IPS DF 6.9 (cell line): ENCODE data around the gene CHD6.
A peak's percentile ranks its signal among the peaks of the same experiment; 100 is the strongest.

Experiments
- DNase-seq: peaks from one replicate; pipeline ENCODE4 v3.0.0-alpha.2; 2013; ENCODE audit warnings: low read depth, low spot score
- H3K27ac ChIP-seq: one replicate; pipeline ENCODE4 v1.5.1; 2013; ENCODE audit warnings: low read length, control low read depth
- H3K27me3 ChIP-seq: 2 replicates; pipeline ENCODE4 v1.6.1; 2013; ENCODE audit warnings: mild to moderate bottlenecking, low read length; ENCODE audit not compliant: control insufficient read depth, insufficient read depth
- H3K36me3 ChIP-seq: 2 replicates; pipeline ENCODE4 v1.6.1; 2013; ENCODE audit warnings: low read length; ENCODE audit not compliant: control insufficient read depth, insufficient read depth
- H3K4me1 ChIP-seq: 2 replicates; pipeline ENCODE4 v1.6.1; 2013; ENCODE audit warnings: low read length; ENCODE audit not compliant: control insufficient read depth, insufficient read depth
- H3K4me3 ChIP-seq: 2 replicates; pipeline ENCODE4 v1.5.1; 2013; ENCODE audit warnings: mild to moderate bottlenecking, low read length
- H3K9me3 ChIP-seq: 2 replicates; pipeline ENCODE4 v1.6.1; 2013; ENCODE audit warnings: low read length, inconsistent platforms; ENCODE audit not compliant: control insufficient read depth, insufficient read depth
- WGBS: extraction: QIAGEN DNeasy Blood & Tissue Kit; methylation state at CpG from one replicate; pipeline ENCODE4 v1.1.7; 2013; ENCODE audit warnings: mixed read lengths, missing lambda C conversion rate; ENCODE audit not compliant: insufficient read length, insufficient coverage; 5-methylcytosine and 5-hydroxymethylcytosine counted together

CHD6 gene

GRCh38 chr20:41371371-41371770 lies 246.8 kb downstream of the CHD6 start:
- no CpG with 5 or more reads among the region's 4 CpGs for WGBS
- no peak overlapping the region for H3K27ac ChIP-seq
- H3K4me3 ChIP-seq = no peak overlapping the region
- no peak for DNase-seq
- no peaks in the 10 kb centered on the region; the same call in none of the 2 replicates for H3K4me1 ChIP-seq
- peaks cover 3% of the 10 kb centered on the region for H3K9me3 ChIP-seq
- H3K36me3 ChIP-seq = no peaks in the 10 kb centered on the region
- peaks cover 17% of the 10 kb centered on the region for H3K27me3 ChIP-seq

GRCh38 chr20:41370176-41370575 lies 248.0 kb downstream of the CHD6 start:
- Histone ChIP-seq H3K4me3 (no peak overlapping the region), H3K4me1 (no peaks in the 10 kb centered on the region; the same call in 1 of the 2 replicates), H3K36me3 (no peaks in the 10 kb centered on the region), H3K27me3 (peaks cover 24% of the 10 kb centered on the region), H3K9me3 (peaks cover 3% of the 10 kb centered on the region), H3K27ac (no peak overlapping the region)
- no CpG with 5 or more reads among the region's 5 CpGs for WGBS
- DNase-seq = no peak

DNA sequence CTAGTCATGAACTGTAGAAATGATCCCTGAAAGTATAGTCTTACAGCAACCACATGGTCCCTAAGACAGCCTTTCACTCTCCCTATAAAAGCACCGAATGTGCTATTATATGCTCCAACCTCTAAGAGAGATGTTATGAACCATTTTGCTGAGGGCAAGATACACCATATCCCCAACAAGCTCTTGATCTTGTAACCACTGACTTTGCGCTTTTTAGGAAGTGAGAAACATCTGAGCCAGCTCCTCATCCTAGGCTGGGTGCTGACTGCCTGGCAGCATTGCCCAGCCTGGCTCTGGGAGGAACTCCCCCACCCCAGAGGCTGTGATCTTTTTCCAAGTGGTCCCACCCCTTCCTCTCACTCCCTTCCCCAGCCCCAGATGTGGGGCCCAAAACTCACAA lies 248.5 kb downstream of the CHD6 start:
- H3K9me3 ChIP-seq = peaks cover 3% of the 10 kb centered on the region
- WGBS = no CpG with 5 or more reads among the region's 2 CpGs
- H3K36me3 ChIP-seq = no peaks in the 10 kb centered on the region
- no peaks in the 10 kb centered on the region; the same call in 1 of the 2 replicates for H3K4me1 ChIP-seq
- DNase-seq = no peak
- peaks cover 27% of the 10 kb centered on the region for H3K27me3 ChIP-seq
- no peak overlapping the region for H3K27ac ChIP-seq
- no peak overlapping the region for H3K4me3 ChIP-seq

DNA sequence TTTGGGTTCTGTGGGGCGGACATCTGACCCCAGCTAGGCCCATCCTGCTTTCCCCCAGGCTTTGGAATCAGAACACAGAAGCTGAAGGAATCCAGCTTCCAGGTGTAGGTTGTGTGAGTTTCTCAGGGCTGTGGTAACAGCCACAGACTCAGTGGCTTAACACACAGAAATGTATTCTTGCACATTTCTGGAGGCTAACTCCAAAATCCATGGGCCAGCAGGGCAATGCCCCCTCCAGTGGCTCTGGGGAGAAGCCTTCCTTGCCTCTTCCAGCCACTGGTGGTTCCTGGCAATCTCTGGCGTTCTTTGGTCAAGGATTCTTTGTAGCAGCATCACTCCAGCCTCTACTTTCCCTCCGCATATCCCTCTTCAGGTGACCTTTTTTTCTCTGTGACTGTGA lies 250.2 kb downstream of the CHD6 start:
- WGBS = no CpG with 5 or more reads among the region's 3 CpGs
- peaks cover 3% of the 10 kb centered on the region for H3K9me3 ChIP-seq
- no peaks in the 10 kb centered on the region; the same call in 1 of the 2 replicates for H3K4me1 ChIP-seq
- H3K27ac ChIP-seq = no peak overlapping the region
- DNase-seq = no peak
- no peaks in the 10 kb centered on the region for H3K36me3 ChIP-seq
- H3K27me3 ChIP-seq = peaks cover 27% of the 10 kb centered on the region
- H3K4me3 ChIP-seq = no peak overlapping the region

GRCh38 chr20:41367393-41367695 lies 250.8 kb downstream of the CHD6 start:
- Histone ChIP-seq H3K4me3 (no peak overlapping the region; the same call in 1 of the 2 replicates), H3K36me3 (no peaks in the 10 kb centered on the region), H3K27ac (no peak overlapping the region), H3K9me3 (peaks cover 3% of the 10 kb centered on the region), H3K27me3 (peaks cover 27% of the 10 kb centered on the region), H3K4me1 (no peaks in the 10 kb centered on the region; the same call in 1 of the 2 replicates)
- no CpG with 5 or more reads among the region's 13 CpGs for WGBS
- DNase-seq = no peak

- Histone ChIP-seq H3K36me3 (no peaks in the 10 kb centered on the region), H3K27me3 (peaks cover 27% of the 10 kb centered on the region), H3K4me3 (peak within 1 kb of the TSS; percentile 39; the same call in 1 of the 2 replicates), H3K9me3 (peaks cover 3% of the 10 kb centered on the region), H3K27ac (no peak within 1 kb of the TSS), H3K4me1 (no peaks in the 10 kb centered on the region; the same call in 1 of the 2 replicates)
- DNase-seq = no peak
- WGBS = no CpG with 5 or more reads among the region's 93 CpGs
These were observed 251.4 kb downstream of the CHD6 start, which contains the start of gene EMILIN3 for GRCh38 chr20:41366546-41367392. TSS of gene EMILIN3 (minus strand) at chr20:41366818. CDS start at chr20:41366634, 184 bp downstream.

DNA sequence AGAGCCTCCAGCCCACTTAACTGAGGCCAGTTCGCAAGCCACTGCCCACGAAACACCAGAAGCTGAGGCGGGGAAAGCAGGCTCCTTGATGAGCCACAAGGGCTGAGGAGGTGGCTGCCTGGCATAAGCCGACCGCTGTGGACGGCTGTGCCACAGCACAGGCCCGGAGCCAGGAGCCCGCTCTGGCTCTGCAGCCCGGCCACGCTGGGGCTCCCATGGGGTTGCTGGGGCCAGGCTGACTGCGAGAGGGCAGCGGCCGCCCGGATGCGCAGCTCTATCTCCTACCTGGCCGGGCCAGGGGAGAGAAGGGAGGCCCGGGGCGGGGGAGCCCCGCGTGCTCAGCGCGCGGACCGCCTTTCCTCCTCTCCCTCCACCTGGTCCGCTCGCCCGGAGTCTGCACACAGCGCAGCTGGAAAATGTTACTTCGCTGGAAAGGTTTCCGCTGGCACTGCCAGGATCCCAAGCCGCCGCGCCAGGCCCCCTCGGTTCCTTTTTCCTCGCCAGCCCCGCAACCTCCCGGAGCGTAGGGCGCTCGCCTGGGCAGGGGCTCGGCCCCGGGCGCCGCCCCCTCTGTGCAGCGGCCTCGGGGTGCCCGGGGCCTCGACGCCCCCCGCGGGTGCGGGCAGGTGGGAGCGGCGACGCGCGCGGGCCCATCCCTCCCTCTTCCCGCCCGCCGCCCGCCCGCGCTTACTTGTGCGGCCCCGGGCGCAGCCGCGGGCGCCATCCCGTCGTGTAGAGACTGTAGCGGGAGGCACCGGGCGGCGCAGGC lies 252.2 kb downstream of the CHD6 start:
- H3K27me3 ChIP-seq = peaks cover 27% of the 10 kb centered on the region
- H3K4me3 ChIP-seq = peak overlapping the region; percentile 39; the same call in 1 of the 2 replicates
- WGBS = no CpG with 5 or more reads among the region's 76 CpGs
- H3K9me3 ChIP-seq = peaks cover 1% of the 10 kb centered on the region; the same call in 1 of the 2 replicates
- no peak overlapping the region for H3K27ac ChIP-seq
- H3K36me3 ChIP-seq = no peaks in the 10 kb centered on the region
- DNase-seq = no peak
- H3K4me1 ChIP-seq = no peaks in the 10 kb centered on the region; the same call in 1 of the 2 replicates

- Histone ChIP-seq H3K4me1 (no peaks in the 10 kb centered on the region; the same call in 1 of the 2 replicates), H3K4me3 (no peak overlapping the region), H3K27ac (no peak overlapping the region), H3K9me3 (no peaks in the 10 kb centered on the region), H3K36me3 (no peaks in the 10 kb centered on the region), H3K27me3 (peaks cover 27% of the 10 kb centered on the region)
- WGBS = no CpG with 5 or more reads among the region's 19 CpGs
- no peak for DNase-seq
These were observed 253.0 kb downstream of the CHD6 start for GRCh38 chr20:41364967-41365765.

DNA sequence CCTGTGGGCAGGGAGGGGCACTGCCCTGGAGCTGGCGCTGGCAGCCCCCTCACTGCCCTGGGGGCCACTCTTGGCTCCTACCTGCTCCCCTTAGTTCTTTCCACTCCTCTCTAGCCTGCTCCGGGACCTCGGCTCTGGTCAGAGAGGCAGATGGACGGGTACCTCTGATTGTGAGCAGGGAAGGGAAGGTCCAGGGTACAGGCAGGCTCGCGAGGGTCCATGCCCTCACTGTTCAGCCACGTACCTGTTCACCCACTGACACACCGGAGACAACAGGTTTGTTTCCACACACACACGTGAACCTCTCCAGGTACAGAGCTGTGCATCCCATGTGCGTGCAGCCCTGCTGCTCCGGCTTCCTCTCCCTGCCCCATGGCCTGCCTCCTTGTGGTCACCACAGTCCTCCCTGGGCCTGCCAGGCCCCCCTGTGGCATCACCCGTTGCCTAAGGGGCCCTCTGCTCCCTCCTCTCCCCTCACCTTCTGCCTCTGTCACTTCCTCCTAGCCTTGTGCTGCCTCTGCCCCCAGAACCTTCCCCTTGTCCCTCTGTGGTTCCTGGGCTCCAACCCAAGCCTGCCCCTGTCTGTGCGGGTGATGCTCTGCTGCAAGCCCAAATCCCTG lies 253.8 kb downstream of the CHD6 start:
- Histone ChIP-seq H3K36me3 (no peaks in the 10 kb centered on the region), H3K4me3 (no peak overlapping the region), H3K4me1 (no peaks in the 10 kb centered on the region; the same call in 1 of the 2 replicates), H3K9me3 (no peaks in the 10 kb centered on the region), H3K27ac (no peak overlapping the region), H3K27me3 (peaks cover 26% of the 10 kb centered on the region)
- no CpG with 5 or more reads among the region's 13 CpGs for WGBS
- DNase-seq = no peak
